BLaER1 (cell line): ENCODE results near the gene COL5A2.

Experiments used
- H3K27ac ChIP-seq: shearing (Covaris generic); formaldehyde crosslinking; 2 replicates; pipeline ENCODE4 v1.8.1; 2022
- H3K27me3 ChIP-seq: shearing (Covaris generic); formaldehyde crosslinking; 2 replicates; pipeline ENCODE4 v1.8.1; 2022
- H3K36me3 ChIP-seq: shearing (Covaris generic); formaldehyde crosslinking; 2 replicates; pipeline ENCODE4 v1.8.1; 2022
- H3K4me1 ChIP-seq: shearing (Covaris generic); formaldehyde crosslinking; 2 replicates; pipeline ENCODE4 v1.8.1; 2022
- H3K4me2 ChIP-seq: shearing (Covaris generic); formaldehyde crosslinking; 2 replicates; pipeline ENCODE4 v1.8.1; 2022
- H3K4me3 ChIP-seq: shearing (Covaris generic); formaldehyde crosslinking; 2 replicates; pipeline ENCODE4 v1.8.1; 2022
- H3K9ac ChIP-seq: shearing (Covaris generic); formaldehyde crosslinking; 2 replicates; pipeline ENCODE4 v1.8.1; 2022
- H3K9me3 ChIP-seq: shearing (Covaris generic); formaldehyde crosslinking; 2 replicates; pipeline ENCODE4 v1.8.1; 2022
- H4K20me1 ChIP-seq: shearing (Covaris generic); formaldehyde crosslinking; 2 replicates; pipeline ENCODE4 v1.8.1; 2022
- Cebpa-rat ChIP-seq: shearing (Covaris generic); IDR thresholded peaks from 2 replicates; pipeline ENCODE4 v1.8.1; 2022

Gene COL5A2

GRCh38 chr2:189046320-189046719 is 133.2 kb downstream of the COL5A2 start:
- Histone ChIP-seq H3K9me3 (no peaks in the 10 kb centered on the region), H3K9ac (no peak overlapping the region), H3K4me3 (no peak overlapping the region), H3K36me3 (no peaks in the 10 kb centered on the region), H3K27me3 (no peaks in the 10 kb centered on the region), H3K4me1 (no peaks in the 10 kb centered on the region), H3K4me2 (no peak overlapping the region), H3K27ac (no peak overlapping the region), H4K20me1 (no peaks in the 10 kb centered on the region)
- TF ChIP-seq Cebpa-rat: no peak

DNA sequence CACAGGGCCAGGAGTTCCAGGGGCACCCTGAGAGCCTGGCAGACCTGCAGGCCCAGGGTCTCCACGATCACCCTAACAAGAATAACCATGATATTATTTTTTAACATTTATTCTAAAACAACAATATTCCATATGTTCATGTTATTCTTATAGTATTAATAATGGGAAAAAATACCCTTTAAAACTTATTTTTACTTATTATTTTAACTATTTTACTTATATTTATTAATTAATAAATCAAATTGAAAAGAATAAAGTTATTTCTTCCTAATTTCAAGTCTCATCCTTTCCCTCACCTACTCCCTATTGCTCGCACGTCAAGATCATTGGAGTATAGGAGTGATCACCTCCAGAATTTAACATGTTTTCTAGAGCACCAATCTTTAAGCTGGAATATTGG is 133.7 kb downstream of the COL5A2 start:
- Histone ChIP-seq H3K27me3 (no peaks in the 10 kb centered on the region), H3K36me3 (no peaks in the 10 kb centered on the region), H3K4me3 (no peak overlapping the region), H3K9me3 (no peaks in the 10 kb centered on the region), H3K4me2 (no peak overlapping the region), H3K4me1 (no peaks in the 10 kb centered on the region), H3K27ac (no peak overlapping the region), H3K9ac (no peak overlapping the region), H4K20me1 (no peaks in the 10 kb centered on the region)
- no peak for TF ChIP-seq Cebpa-rat

- Histone ChIP-seq H3K36me3 (no peaks in the 10 kb centered on the region), H3K27ac (no peak overlapping the region), H3K4me2 (no peak overlapping the region), H3K4me3 (no peak overlapping the region), H3K27me3 (no peaks in the 10 kb centered on the region), H3K9me3 (0 out of 2 replicates have a peak, but pooled peaks cover 6% of the 10 kb centered on the region), H3K4me1 (no peaks in the 10 kb centered on the region), H4K20me1 (no peaks in the 10 kb centered on the region), H3K9ac (no peak overlapping the region)
- TF ChIP-seq Cebpa-rat: no peak
These were observed 142.0 kb downstream of the COL5A2 start for GRCh38 chr2:189037518-189037917.

- H3K4me3 ChIP-seq: no peak overlapping the region
- TF ChIP-seq Cebpa-rat: no peak
- H3K27me3 ChIP-seq: no peaks in the 10 kb centered on the region
- no peak overlapping the region for H3K4me2 ChIP-seq
- H4K20me1 ChIP-seq: no peaks in the 10 kb centered on the region
- H3K27ac ChIP-seq: no peak overlapping the region
- H3K4me1 ChIP-seq: no peaks in the 10 kb centered on the region
- no peaks in the 10 kb centered on the region for H3K36me3 ChIP-seq
- no peaks in the 10 kb centered on the region for H3K9me3 ChIP-seq
- H3K9ac ChIP-seq: no peak overlapping the region
These were observed 154.5 kb downstream of the COL5A2 start for GRCh38 chr2:189024901-189025618.

- no peaks in the 10 kb centered on the region for H4K20me1 ChIP-seq
- no peak overlapping the region for H3K9ac ChIP-seq
- no peak overlapping the region for H3K4me3 ChIP-seq
- H3K27ac ChIP-seq: no peak overlapping the region
- H3K4me2 ChIP-seq: no peak overlapping the region
- H3K9me3 ChIP-seq: no peaks in the 10 kb centered on the region
- no peaks in the 10 kb centered on the region for H3K4me1 ChIP-seq
- no peaks in the 10 kb centered on the region for H3K36me3 ChIP-seq
- no peaks in the 10 kb centered on the region for H3K27me3 ChIP-seq
- TF ChIP-seq Cebpa-rat: no peak
These were observed 157.1 kb downstream of the COL5A2 start for GRCh38 chr2:189022492-189022891.

DNA sequence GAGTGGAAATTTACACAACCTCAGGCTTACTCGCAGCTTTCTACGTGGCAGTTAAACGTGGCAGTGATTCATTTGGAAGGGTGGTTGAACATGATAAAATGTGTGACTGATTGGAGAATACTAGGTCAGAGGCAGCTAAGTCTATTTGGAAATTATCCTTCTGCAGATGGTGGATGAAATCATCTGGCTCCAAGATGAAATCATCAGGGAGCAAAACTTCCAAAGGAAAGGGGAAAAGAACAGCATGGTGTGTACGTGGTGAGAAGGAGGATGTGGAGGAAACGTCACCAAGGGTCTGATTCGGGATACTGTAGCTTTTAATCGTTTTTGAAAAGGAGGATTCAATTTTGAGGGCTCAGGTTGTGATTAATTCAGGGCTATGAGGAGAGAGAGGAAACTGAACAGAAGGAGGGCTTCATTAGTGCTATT is 157.5 kb downstream of the COL5A2 start:
- Histone ChIP-seq H3K4me1 (no peaks in the 10 kb centered on the region), H4K20me1 (no peaks in the 10 kb centered on the region), H3K27ac (no peak overlapping the region), H3K4me2 (no peak overlapping the region), H3K9me3 (no peaks in the 10 kb centered on the region), H3K4me3 (no peak overlapping the region), H3K9ac (no peak overlapping the region), H3K27me3 (no peaks in the 10 kb centered on the region), H3K36me3 (no peaks in the 10 kb centered on the region)
- TF ChIP-seq Cebpa-rat: no peak

DNA sequence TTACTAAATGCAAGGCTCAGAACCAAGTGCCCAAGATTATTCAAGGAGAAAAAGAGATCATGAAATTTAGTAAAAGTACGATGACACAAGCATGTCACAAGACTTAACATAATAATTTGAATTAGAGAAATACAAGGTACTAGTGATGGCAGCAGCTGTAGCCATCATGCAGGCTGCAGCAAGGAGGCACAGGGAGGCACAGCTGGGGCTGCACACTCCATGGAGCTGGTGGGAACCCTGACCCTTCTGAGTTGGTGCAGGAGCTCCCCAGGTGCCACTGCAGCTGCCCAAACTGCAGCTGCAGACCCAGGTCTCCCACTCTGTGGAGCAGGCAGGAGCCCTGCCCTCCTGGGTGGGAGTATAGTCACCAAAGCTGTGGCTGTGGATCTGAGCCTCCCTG is 159.4 kb downstream of the COL5A2 start:
- Histone ChIP-seq H3K27ac (no peak overlapping the region), H3K4me3 (no peak overlapping the region), H3K36me3 (no peaks in the 10 kb centered on the region), H3K4me2 (no peak overlapping the region), H4K20me1 (no peaks in the 10 kb centered on the region), H3K27me3 (no peaks in the 10 kb centered on the region), H3K9ac (no peak overlapping the region), H3K4me1 (no peaks in the 10 kb centered on the region), H3K9me3 (no peaks in the 10 kb centered on the region)
- TF ChIP-seq Cebpa-rat: no peak

DNA sequence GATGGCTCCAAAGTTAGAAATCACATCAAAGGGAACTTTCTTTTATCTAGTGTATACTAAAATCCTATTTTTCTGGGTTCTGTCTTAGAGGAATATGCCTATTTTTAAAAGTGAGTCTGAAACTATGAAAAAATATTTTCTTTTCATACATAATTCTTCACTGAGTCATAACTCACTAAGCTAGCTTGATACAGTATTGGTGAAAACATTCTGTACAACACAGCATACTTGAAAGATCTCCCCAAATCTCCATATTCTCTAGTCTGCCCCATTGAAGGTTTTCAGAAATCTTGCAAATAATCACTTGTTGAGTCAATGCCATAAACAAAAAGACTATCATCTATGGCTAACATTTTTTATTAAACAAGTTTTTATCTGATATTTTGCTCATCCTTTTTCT is 160.9 kb downstream of the COL5A2 start:
- TF ChIP-seq Cebpa-rat: no peak
- H3K4me2 ChIP-seq: no peak overlapping the region

DNA sequence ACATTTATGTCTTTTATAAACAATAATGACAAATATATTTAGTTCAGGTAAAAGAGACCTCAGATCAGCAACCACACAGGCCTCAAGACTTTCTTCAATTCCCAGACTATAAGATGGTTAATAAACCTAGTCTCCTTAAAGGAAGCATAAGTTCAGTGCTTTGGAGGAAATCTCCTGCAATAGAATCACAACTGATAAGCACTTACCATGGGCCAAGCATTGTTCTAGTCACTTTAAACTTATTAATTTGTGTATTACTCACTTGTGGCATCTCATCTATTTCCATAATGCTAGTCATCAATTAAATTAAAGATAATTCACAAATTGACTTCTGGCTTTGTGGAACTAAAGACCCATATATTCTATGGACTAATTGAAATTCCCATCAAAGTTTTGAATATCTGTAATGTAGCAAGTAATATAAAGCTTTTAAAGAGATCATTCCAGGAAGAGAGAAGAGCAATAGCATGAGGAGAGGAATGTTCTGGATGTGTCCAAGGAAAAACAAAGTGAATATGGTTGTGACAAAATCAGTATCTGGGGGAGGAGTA is 163.2 kb downstream of the COL5A2 start:
- Histone ChIP-seq H3K4me3 (no peak overlapping the region), H3K9ac (no peak overlapping the region), H3K27me3 (no peaks in the 10 kb centered on the region), H3K4me1 (no peaks in the 10 kb centered on the region), H3K4me2 (no peak overlapping the region), H3K9me3 (no peaks in the 10 kb centered on the region), H4K20me1 (no peaks in the 10 kb centered on the region), H3K36me3 (no peaks in the 10 kb centered on the region), H3K27ac (no peak overlapping the region)
- TF ChIP-seq Cebpa-rat: no peak

More for the DNA sequence above, 160.9 kb downstream of the COL5A2 start:
- Histone ChIP-seq H3K27me3 (no peaks in the 10 kb centered on the region), H3K27ac (no peak overlapping the region), H3K9me3 (no peaks in the 10 kb centered on the region), H3K9ac (no peak overlapping the region), H4K20me1 (no peaks in the 10 kb centered on the region), H3K4me1 (no peaks in the 10 kb centered on the region), H3K36me3 (no peaks in the 10 kb centered on the region), H3K4me3 (no peak overlapping the region)

GRCh38 chr2:189015359-189015758 is 164.2 kb downstream of the COL5A2 start:
- no peaks in the 10 kb centered on the region for H3K27me3 ChIP-seq
- no peak for TF ChIP-seq Cebpa-rat
- H3K9ac ChIP-seq: no peak overlapping the region
- H3K4me2 ChIP-seq: no peak overlapping the region
- H3K9me3 ChIP-seq: no peaks in the 10 kb centered on the region
- no peak overlapping the region for H3K4me3 ChIP-seq
- no peak overlapping the region for H3K27ac ChIP-seq
- no peaks in the 10 kb centered on the region for H4K20me1 ChIP-seq
- H3K4me1 ChIP-seq: no peaks in the 10 kb centered on the region
- H3K36me3 ChIP-seq: no peaks in the 10 kb centered on the region
